ENCODE data around the gene ARRDC1.

DNA sequence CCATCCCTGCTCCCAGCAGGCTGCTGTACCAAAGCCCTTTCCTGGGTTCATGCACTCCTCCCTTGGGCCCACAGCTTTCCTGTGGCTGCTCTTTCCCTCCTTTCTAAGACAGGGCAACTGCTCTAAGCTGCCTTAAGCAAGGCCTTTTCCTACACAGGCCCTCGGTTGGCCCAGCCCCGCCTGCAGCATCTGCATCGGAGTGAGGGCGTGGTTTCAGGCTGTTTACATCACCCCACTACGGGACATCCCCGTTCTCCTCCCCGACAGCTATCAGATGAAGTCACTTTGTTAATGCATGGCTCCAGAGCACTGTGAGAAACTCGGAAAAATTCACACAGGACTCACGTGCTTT is 30.1 kb upstream of the ARRDC1 start:
- TF ChIP-seq, protein P1, sequence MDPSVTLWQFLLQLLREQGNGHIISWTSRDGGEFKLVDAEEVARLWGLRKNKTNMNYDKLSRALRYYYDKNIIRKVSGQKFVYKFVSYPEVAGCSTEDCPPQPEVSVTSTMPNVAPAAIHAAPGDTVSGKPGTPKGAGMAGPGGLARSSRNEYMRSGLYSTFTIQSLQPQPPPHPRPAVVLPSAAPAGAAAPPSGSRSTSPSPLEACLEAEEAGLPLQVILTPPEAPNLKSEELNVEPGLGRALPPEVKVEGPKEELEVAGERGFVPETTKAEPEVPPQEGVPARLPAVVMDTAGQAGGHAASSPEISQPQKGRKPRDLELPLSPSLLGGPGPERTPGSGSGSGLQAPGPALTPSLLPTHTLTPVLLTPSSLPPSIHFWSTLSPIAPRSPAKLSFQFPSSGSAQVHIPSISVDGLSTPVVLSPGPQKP (IDR thresholded peaks at IDR 0.05; ENCODE audit: low read depth, low read length), result no peak
- TF ChIP-seq, protein P2, sequence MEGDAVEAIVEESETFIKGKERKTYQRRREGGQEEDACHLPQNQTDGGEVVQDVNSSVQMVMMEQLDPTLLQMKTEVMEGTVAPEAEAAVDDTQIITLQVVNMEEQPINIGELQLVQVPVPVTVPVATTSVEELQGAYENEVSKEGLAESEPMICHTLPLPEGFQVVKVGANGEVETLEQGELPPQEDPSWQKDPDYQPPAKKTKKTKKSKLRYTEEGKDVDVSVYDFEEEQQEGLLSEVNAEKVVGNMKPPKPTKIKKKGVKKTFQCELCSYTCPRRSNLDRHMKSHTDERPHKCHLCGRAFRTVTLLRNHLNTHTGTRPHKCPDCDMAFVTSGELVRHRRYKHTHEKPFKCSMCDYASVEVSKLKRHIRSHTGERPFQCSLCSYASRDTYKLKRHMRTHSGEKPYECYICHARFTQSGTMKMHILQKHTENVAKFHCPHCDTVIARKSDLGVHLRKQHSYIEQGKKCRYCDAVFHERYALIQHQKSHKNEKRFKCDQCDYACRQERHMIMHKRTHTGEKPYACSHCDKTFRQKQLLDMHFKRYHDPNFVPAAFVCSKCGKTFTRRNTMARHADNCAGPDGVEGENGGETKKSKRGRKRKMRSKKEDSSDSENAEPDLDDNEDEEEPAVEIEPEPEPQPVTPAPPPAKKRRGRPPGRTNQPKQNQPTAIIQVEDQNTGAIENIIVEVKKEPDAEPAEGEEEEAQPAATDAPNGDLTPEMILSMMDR (IDR thresholded peaks at IDR 0.05), result no peak
- TF ChIP-seq POLR2A (IDR thresholded peaks at IDR 0.05; ENCODE audit: low read length), result no peak
- no peak for TF ChIP-seq MAZ (IDR thresholded peaks at IDR 0.05; ENCODE audit: borderline replicate concordance, low read depth, low read length)
- no peak for TF ChIP-seq RFX5 (IDR thresholded peaks at IDR 0.05)
- no peak for TF ChIP-seq RAD21 (conservative IDR thresholded peaks at IDR 0.05 in 1 of 2, IDR thresholded peaks at IDR 0.05 in 1 of 2)
- TF ChIP-seq NR3C1 (IDR thresholded peaks at IDR 0.05), result no peak
- no peak for TF ChIP-seq RCOR1 (IDR thresholded peaks at IDR 0.05; ENCODE audit: low read depth, low read length)
- TF ChIP-seq, protein P3, sequence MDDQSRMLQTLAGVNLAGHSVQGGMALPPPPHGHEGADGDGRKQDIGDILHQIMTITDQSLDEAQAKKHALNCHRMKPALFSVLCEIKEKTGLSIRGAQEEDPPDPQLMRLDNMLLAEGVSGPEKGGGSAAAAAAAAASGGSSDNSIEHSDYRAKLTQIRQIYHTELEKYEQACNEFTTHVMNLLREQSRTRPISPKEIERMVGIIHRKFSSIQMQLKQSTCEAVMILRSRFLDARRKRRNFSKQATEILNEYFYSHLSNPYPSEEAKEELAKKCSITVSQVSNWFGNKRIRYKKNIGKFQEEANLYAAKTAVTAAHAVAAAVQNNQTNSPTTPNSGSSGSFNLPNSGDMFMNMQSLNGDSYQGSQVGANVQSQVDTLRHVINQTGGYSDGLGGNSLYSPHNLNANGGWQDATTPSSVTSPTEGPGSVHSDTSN (IDR thresholded peaks at IDR 0.05), result no peak
- TF ChIP-seq CHD2 (IDR thresholded peaks at IDR 0.05; ENCODE audit: low read length, partially characterized antibody), result no peak
- no peak for TF ChIP-seq EP300 (IDR thresholded peaks at IDR 0.05)
- TF ChIP-seq BHLHE40 (IDR thresholded peaks at IDR 0.05; ENCODE audit: low read depth, low read length), result no peak

Data from A549 (cell line).